Measurements from ENCODE around the gene APOL4. TPM values are rescaled to one million over a fixed set of nuclear protein-coding genes. Genes with fewer than 3 reads are reported as not detected.

APOL4 gene
- total RNA-seq, 4 donors from 2014 or later = 3.3 to 7.9 (median 6.4) TPM

- Histone ChIP-seq H3K4me1 (peaks cover 24% of the 10 kb centered on the region), H3K36me3 (peaks cover 33% of the 10 kb centered on the region), H3K27ac (peak overlapping the region; percentile 10), H3K9me3 (no peaks in the 10 kb centered on the region), H3K4me3 (no peak overlapping the region), H3K27me3 (no peaks in the 10 kb centered on the region)
- DNase-seq (ENCODE audit: low spot score in 2 of 2) = no peak
- 67% methylated on average over 5 of the region's 5 CpGs for WGBS
- no peak for TF ChIP-seq CTCF (IDR thresholded peaks at IDR 0.05)
- TF ChIP-seq EP300 (IDR thresholded peaks at IDR 0.05) = no peak
- TF ChIP-seq POLR2A (IDR thresholded peaks at IDR 0.05) = no peak
These were observed 58.4 kb downstream of the APOL4 start for GRCh38 chr22:36143066-36143815.

GRCh38 chr22:36141481-36141880 is 60.1 kb downstream of the APOL4 start:
- no peaks in the 10 kb centered on the region for H3K9me3 ChIP-seq
- WGBS = 87% methylated on average over 7 of the region's 9 CpGs
- H3K36me3 ChIP-seq = peaks cover 26% of the 10 kb centered on the region
- DNase-seq (ENCODE audit: low spot score in 2 of 2) = no peak
- peaks cover 9% of the 10 kb centered on the region for H3K4me1 ChIP-seq
- no peak overlapping the region for H3K27ac ChIP-seq
- H3K27me3 ChIP-seq = no peaks in the 10 kb centered on the region
- TF ChIP-seq EP300 (IDR thresholded peaks at IDR 0.05) (no peak), POLR2A (IDR thresholded peaks at IDR 0.05) (no peak), CTCF (IDR thresholded peaks at IDR 0.05) (no peak), POLR2AphosphoS5 (IDR thresholded peaks at IDR 0.05) (no peak)
- H3K4me3 ChIP-seq = no peak overlapping the region

Other genes starting within 250 kb of the APOL4 start
- gene RBFOX2, start 173.0 kb downstream of the APOL4 start, total RNA-seq = 10 to 100 TPM; 46.6 to 82.7 (median 62.1) TPM
- 10 to 100 TPM; 29.7 to 46.7 (median 34.0) TPM for gene APOL3, start 41.1 kb downstream of the APOL4 start, total RNA-seq
- gene APOL2, start 37.7 kb upstream of the APOL4 start, total RNA-seq = 10 to 100 TPM; 15.3 to 21.8 (median 17.1) TPM
- gene APOL1, start 51.3 kb upstream of the APOL4 start, total RNA-seq = 1 to 10 TPM; 1.2 to 7.3 (median 3.0) TPM
- gene MYH9, start 186.2 kb upstream of the APOL4 start, total RNA-seq = 100 to 1,000 TPM; 284 to 323 (median 294) TPM